ENCODE measurements around the gene NSL1.
A peak's percentile ranks its signal among the peaks of the same experiment; 100 is the strongest.
"Not testable (repeated sequence)": the region's sequence is repeated elsewhere in the genome, so short reads cannot be mapped to it uniquely, and the experiment has no call there.

Gene NSL1

GRCh38 chr1:212791676-212792395 lies at the start of gene NSL1, which contains the start of gene TATDN3:
TSS of gene NSL1 (minus strand) at chr1:212791777. CDS start at chr1:212791763, 14 bp downstream.
TSS of gene TATDN3 (plus strand) at chr1:212791894. CDS start at chr1:212791922, 28 bp downstream.
- peak; percentile 96 for DNase-seq

- no peak for DNase-seq
Observed at GRCh38 chr1:212838145-212838544, 46.6 kb upstream of the NSL1 start.

GRCh38 chr1:212833211-212834207 lies 41.9 kb upstream of the NSL1 start:
- not testable (repeated sequence) for DNase-seq

GRCh38 chr1:212828395-212828794 lies 36.8 kb upstream of the NSL1 start:
- DNase-seq = no peak

- no peak for DNase-seq
Observed at GRCh38 chr1:212827831-212828278, 36.3 kb upstream of the NSL1 start.

- no peak for DNase-seq
Observed at GRCh38 chr1:212827171-212827776, 35.7 kb upstream of the NSL1 start.

- DNase-seq = no peak
Observed at GRCh38 chr1:212825798-212826452, 34.3 kb upstream of the NSL1 start.

GRCh38 chr1:212824201-212824600 lies 32.6 kb upstream of the NSL1 start:
- DNase-seq = no peak

GRCh38 chr1:212822956-212823355 lies 31.4 kb upstream of the NSL1 start:
- DNase-seq = no peak

- no peak for DNase-seq
Observed at GRCh38 chr1:212820969-212821368, 29.4 kb upstream of the NSL1 start.

- no peak for DNase-seq
Observed at GRCh38 chr1:212819726-212820125, 28.1 kb upstream of the NSL1 start.

GRCh38 chr1:212816567-212817278 lies 25.1 kb upstream of the NSL1 start:
- no peak for DNase-seq

- DNase-seq = peak; percentile 23
Observed at GRCh38 chr1:212814537-212815334, 23.2 kb upstream of the NSL1 start.

- no peak for DNase-seq
Observed at GRCh38 chr1:212805767-212806166, 14.2 kb upstream of the NSL1 start.

GRCh38 chr1:212797681-212798080 lies 6.1 kb upstream of the NSL1 start:
- no peak for DNase-seq

GRCh38 chr1:212794561-212795014 lies 3.0 kb upstream of the NSL1 start:
- no peak for DNase-seq

GRCh38 chr1:212792396-212792908 lies 875 bp upstream of the NSL1 start:
- DNase-seq = no peak

GRCh38 chr1:212791261-212791675 lies 309 bp downstream of the NSL1 start:
- peak; percentile 86 for DNase-seq

- no peak for DNase-seq
Observed at GRCh38 chr1:212785871-212786270, 5.7 kb downstream of the NSL1 start.

- no peak for DNase-seq
Observed at GRCh38 chr1:212783976-212784375, 7.6 kb downstream of the NSL1 start.

All from NCI-H1092 treated with DMSO at 0.1 percent for 48 hours (cell line).